ENCODE data around the gene FADS2. TPM values are rescaled to one million over a fixed set of nuclear protein-coding genes. Genes with fewer than 3 reads are reported as not detected.

Gene FADS2
- 10 to 100 TPM in 1 of 4 donors, 1 to 10 TPM in 3; 2.2 to 13.7 (median 6.8) TPM for total RNA-seq

GRCh38 chr11:61827571-61828378 is at the start of gene FADS2:
Gene FADS2 (plus strand): TSS chr11:61828300. CDS start chr11:61828391, 91 bp downstream.
- peak within 1 kb of the TSS; percentile 13 to 68 (median 52) for H3K4me3 ChIP-seq
- DNase-seq, result peak; percentile 41
- TF ChIP-seq POLR2A (IDR thresholded peaks at IDR 0.05) (peak in 1 of 4 donors; percentile 55), CTCF (IDR thresholded peaks at IDR 0.05) (no peak)
- intact Hi-C loops (cut with DNase I), result no loop called here
- 2 to 4% methylated on average over 28 to 37 of the region's 83 CpGs for WGBS, 2 donors
- no peaks in the 10 kb centered on the region for H3K36me3 ChIP-seq
- peaks cover 0 to 39% (median 3%) of the 10 kb centered on the region in 4 donors for H3K27me3 ChIP-seq
- H3K27ac ChIP-seq, result peak within 1 kb of the TSS; percentile 52 to 85 (median 66)
- H3K9me3 ChIP-seq, result no peaks in the 10 kb centered on the region
- H3K4me1 ChIP-seq, result peaks cover 13 to 52% (median 21%) of the 10 kb centered on the region in 3 donors

GRCh38 chr11:61778357-61778886 is 49.7 kb upstream of the FADS2 start:
- Histone ChIP-seq H3K4me3 (no peak overlapping the region), H3K27ac (no peak overlapping the region), H3K27me3 (no peaks in the 10 kb centered on the region), H3K36me3 (peaks cover 0 to 13% (median 0%) of the 10 kb centered on the region in 3 donors), H3K4me1 (peaks cover 9 to 14% (median 9%) of the 10 kb centered on the region in 3 donors), H3K9me3 (no peaks in the 10 kb centered on the region)
- intact Hi-C loops (cut with DNase I), result no loop called here
- TF ChIP-seq CTCF (IDR thresholded peaks at IDR 0.05) (no peak), POLR2A (IDR thresholded peaks at IDR 0.05) (no peak)
- 92% methylated on average over 8 of the region's 11 CpGs; no CpG with 5 or more reads in 1 of the 2 donors for WGBS, 2 donors
- no peak for DNase-seq

- Histone ChIP-seq H3K27ac (no peak overlapping the region), H3K36me3 (peaks cover 0 to 19% (median 0%) of the 10 kb centered on the region in 3 donors)
- 77 to 87% methylated on average over 8 to 9 of the region's 24 CpGs for WGBS, 2 donors
Measured at GRCh38 chr11:61778920-61779650, 49.0 kb upstream of the FADS2 start.

GRCh38 chr11:61779666-61780525 is 48.2 kb upstream of the FADS2 start:
- H3K9me3 ChIP-seq, result no peaks in the 10 kb centered on the region
- TF ChIP-seq POLR2A (IDR thresholded peaks at IDR 0.05) (no peak), CTCF (IDR thresholded peaks at IDR 0.05) (no peak)
- DNase-seq, result no peak
- H3K27ac ChIP-seq, result no peak overlapping the region
- peaks cover 9 to 14% (median 9%) of the 10 kb centered on the region in 3 donors for H3K4me1 ChIP-seq
- no peak overlapping the region for H3K4me3 ChIP-seq
- H3K27me3 ChIP-seq, result no peaks in the 10 kb centered on the region
- 86 to 90% methylated on average over 7 to 8 of the region's 14 CpGs for WGBS, 2 donors
- intact Hi-C loops (cut with DNase I), result no loop called here
- peaks cover 0 to 27% (median 0%) of the 10 kb centered on the region in 3 donors for H3K36me3 ChIP-seq

More at GRCh38 chr11:61778920-61779650, 49.0 kb upstream of the FADS2 start:
- Histone ChIP-seq H3K4me3 (no peak overlapping the region), H3K27me3 (no peaks in the 10 kb centered on the region), H3K4me1 (peaks cover 9 to 14% (median 9%) of the 10 kb centered on the region in 3 donors), H3K9me3 (no peaks in the 10 kb centered on the region)
- DNase-seq, result no peak
- TF ChIP-seq CTCF (IDR thresholded peaks at IDR 0.05), result no peak
- TF ChIP-seq POLR2A (IDR thresholded peaks at IDR 0.05), result no peak
- intact Hi-C loops (cut with DNase I), result no loop called here
